Posterior vena cava (tissue), 2 donors: ENCODE measurements around the gene MARCHF3. TPM values are rescaled to one million over a fixed set of nuclear protein-coding genes. Genes with fewer than 3 reads are reported as not detected.
"Not testable (repeated sequence)": the region's sequence is repeated elsewhere in the genome, so short reads cannot be mapped to it uniquely, and the experiment has no call there.

ENCODE experiments used
- DNase-seq: peaks from one replicate; pipeline ENCODE4 v3.0.0-alpha.2; 2020; ENCODE audit warnings: low spot score
- intact Hi-C, 2 donors: fragments of 100-400 bp; cut with DNase I; formaldehyde crosslinking; loops; one replicate each; pipeline versions ENCODE4 v1.14.1 to v1.14.2; 2022 to 2023
- total RNA-seq, 2 donors: library from RNA; stranded (reverse); fragmentation: NEBNext Ultra II Directional; extraction: Animal tissue kit (Norgen Biotek cat#: 25700); gene quantifications; one replicate each; pipeline ENCODE4 v1.2.1, GENCODE V29; 2021
- donor health status: DM: yes; HTN: yes; CAD: no.
- donor health status: DM: yes; HTN: yes; CAD: no.

Gene MARCHF3
- total RNA-seq, 2 donors from 2014 or later = 14.1 to 22.8 TPM

GRCh38 chr5:126969548-126969947 is 60.8 kb downstream of the MARCHF3 start:
- DNase-seq = no peak
- intact Hi-C loops = no loop called here

DNA sequence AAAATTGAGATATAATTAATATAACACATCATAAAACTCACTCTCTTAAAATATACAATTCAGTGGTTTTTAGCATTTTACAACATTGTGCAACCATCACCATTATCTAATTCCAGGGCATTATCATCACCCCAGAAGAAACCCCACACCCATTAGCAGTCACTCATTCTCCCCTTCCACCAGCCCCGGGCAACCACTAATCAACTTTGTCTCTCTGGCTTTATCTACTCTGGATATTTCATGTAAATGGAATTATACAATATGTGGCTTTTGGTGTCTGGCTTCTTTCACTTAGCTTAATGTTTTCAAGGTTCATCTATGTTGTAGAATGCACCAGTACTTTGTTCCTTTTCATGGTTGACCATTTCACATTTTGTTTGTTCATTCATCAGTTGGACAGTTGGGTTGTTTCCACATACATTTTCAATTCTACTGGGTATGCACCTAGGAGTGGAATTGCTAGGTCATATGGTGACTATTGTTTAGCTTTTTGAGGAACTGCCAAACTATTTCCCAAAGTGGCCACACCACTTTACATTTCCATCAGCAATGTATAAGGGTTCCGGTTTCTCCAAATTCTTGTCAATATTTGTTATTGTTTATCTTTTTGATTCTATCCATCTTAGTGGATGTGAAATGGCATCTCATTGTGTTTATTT is 62.4 kb downstream of the MARCHF3 start:
- DNase-seq = no peak
- intact Hi-C loops = no loop called here

GRCh38 chr5:126965487-126965886 is 64.9 kb downstream of the MARCHF3 start:
- intact Hi-C loops = no loop called here
- no peak for DNase-seq

DNA sequence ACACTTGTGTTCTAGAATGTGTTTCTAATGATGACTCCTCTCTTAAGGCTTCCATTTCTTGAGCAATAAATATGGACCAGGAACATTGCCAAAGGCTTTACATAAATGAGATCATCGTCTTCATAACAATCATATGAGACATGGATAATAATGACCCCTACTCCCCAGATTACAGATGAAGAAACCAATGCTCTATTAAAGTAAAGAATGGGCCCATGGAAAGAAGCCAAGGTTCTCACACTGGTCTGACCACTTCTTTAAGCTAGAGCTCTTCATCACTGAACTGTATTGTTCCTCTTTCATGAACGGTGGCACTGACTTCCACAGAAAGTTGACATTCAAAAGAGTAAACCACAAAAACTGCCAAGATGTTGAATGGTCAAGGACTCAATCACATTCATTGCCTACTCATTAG is 65.3 kb downstream of the MARCHF3 start:
- DNase-seq = no peak
- intact Hi-C loops = no loop called here

- no peak for DNase-seq
These were observed 66.5 kb downstream of the MARCHF3 start for GRCh38 chr5:126963822-126964375.

GRCh38 chr5:126961702-126962101 is 68.7 kb downstream of the MARCHF3 start:
- DNase-seq = no peak
- intact Hi-C loops = no loop called here

More at GRCh38 chr5:126963822-126964375, 66.5 kb downstream of the MARCHF3 start:
- intact Hi-C loops = no loop called here

- DNase-seq = no peak
- intact Hi-C loops = no loop called here
These were observed 69.2 kb downstream of the MARCHF3 start for GRCh38 chr5:126961128-126961527.

DNA sequence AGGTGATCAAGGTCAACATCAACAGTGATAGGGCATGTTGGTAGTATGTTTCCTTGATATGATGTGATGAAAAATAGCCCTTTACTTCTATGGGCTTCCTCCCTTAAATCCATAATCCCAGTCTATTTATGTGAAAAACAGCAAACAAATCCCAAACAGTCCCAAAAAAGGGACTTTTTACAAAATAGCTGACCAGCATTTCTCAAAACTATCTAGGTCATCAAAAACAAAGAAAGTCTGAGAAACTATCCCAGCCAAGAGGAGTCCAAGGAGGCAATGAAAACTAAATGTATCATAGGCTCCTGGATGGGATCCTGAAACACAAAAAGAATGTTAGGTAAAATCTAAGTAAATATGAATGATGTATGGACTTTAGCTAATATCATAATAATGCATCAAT is 71.2 kb downstream of the MARCHF3 start:
- intact Hi-C loops = no loop called here
- DNase-seq = no peak

- no peak for DNase-seq
- intact Hi-C loops = no loop called here
These were observed 73.4 kb downstream of the MARCHF3 start for GRCh38 chr5:126956991-126957390.

- no peak for DNase-seq
- intact Hi-C loops = no loop called here
These were observed 75.4 kb downstream of the MARCHF3 start for GRCh38 chr5:126954981-126955380.

- intact Hi-C loops = no loop called here
- DNase-seq = no peak
These were observed 76.7 kb downstream of the MARCHF3 start for GRCh38 chr5:126953640-126954039.

DNA sequence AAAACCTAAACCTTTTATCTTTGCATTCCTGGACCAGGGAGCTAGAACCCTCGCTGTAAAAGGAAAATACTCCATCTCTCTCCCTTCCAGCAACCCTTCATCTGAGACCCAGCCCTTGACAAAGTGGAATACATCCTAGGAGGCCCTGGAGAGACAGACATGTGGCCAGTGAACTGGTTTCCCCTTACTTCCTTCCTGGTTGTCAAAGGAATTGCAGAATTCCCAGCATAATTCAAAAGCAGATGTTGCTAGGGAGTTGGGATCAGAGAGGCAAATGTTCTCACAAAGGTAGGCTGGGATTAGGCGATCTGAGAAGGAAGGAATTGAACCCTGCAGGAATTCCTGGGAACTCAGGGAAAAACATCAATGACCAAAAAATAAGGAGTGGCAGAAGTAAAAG is 80.9 kb downstream of the MARCHF3 start:
- DNase-seq = no peak
- intact Hi-C loops = no loop called here

DNA sequence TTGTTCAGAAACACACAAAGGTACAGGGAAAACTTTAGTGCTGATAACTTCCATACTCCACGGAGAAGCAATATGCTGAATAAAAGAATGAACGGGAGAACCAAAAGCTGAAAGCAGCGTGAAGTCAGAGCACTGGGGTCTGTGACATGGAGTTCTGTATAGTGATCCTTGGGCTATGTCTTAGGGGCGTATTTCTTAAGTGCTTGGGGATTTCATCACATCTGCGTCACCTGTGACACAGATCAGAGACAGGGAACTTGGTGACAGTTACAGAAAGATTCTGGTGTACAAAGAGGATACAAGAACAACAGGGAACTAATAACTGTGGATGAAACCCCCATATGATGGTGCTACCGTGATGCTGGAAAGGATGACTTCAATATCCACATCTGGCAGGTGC is 81.9 kb downstream of the MARCHF3 start:
- DNase-seq = no peak
- intact Hi-C loops = no loop called here

- no peak for DNase-seq
- intact Hi-C loops = no loop called here
These were observed 82.4 kb downstream of the MARCHF3 start for GRCh38 chr5:126948011-126948355.

- intact Hi-C loops = no loop called here
- DNase-seq = no peak
These were observed 83.0 kb downstream of the MARCHF3 start for GRCh38 chr5:126947146-126948010.

DNA sequence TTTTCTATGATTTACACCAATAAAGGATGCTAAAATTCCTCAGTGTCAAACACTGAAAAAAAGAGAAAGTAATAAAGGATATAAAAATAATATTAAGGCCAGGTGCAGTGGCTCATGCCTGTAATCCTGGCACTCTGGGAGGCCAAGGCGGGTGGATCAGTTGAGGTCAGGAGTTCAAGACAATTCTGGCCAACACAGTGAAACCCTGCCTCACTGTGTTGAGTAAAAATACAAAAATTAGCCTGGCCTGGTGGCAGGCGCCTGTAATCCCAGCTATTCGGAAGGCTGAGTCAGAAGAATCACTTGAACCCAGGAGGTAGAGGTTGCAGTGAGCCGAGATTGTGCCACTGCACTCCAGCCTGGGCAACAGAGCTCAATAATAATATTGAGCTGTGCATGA is 87.5 kb downstream of the MARCHF3 start:
- intact Hi-C loops, DNase-seq: not testable (repeated sequence)

GRCh38 chr5:126941403-126941802 is 89.0 kb downstream of the MARCHF3 start:
- DNase-seq = no peak
- intact Hi-C loops = no loop called here

- no peak for DNase-seq
- intact Hi-C loops = no loop called here
These were observed 90.5 kb downstream of the MARCHF3 start for GRCh38 chr5:126939887-126940286.

- intact Hi-C loops = no loop called here
- no peak for DNase-seq
These were observed 91.9 kb downstream of the MARCHF3 start for GRCh38 chr5:126938466-126938865.

GRCh38 chr5:126937771-126938170 is 92.6 kb downstream of the MARCHF3 start:
- intact Hi-C loops = no loop called here
- DNase-seq = no peak
